K562 treated with DMSO at 1 percent for 12 hours (cell line): ENCODE data around the gene PILRA. TPM values are rescaled to one million over a fixed set of nuclear protein-coding genes. Genes with fewer than 3 reads are reported as not detected.

ENCODE experiments used
- total RNA-seq: library from RNA; unstranded; fragments of 300-600 nt; gene quantifications from 2 replicates; pipeline ENCODE4 v1.2.3, GENCODE V29; 2022; ENCODE audit not compliant: insufficient read depth

PILRA gene
- total RNA-seq = 1.5 and 3.7 TPM in 2 replicates

GRCh38 chr7:100373261-100373831 lies at the start of gene PILRA:
Gene PILRA (plus strand): TSS chr7:100373487. CDS start chr7:100373657, 170 bp downstream.

GRCh38 chr7:100358027-100358856 lies 15.0 kb upstream of the PILRA start, which contains the start of gene PILRB:
Gene PILRB (plus strand): TSS chr7:100358117. CDS start chr7:100358303, 186 bp downstream.

DNA sequence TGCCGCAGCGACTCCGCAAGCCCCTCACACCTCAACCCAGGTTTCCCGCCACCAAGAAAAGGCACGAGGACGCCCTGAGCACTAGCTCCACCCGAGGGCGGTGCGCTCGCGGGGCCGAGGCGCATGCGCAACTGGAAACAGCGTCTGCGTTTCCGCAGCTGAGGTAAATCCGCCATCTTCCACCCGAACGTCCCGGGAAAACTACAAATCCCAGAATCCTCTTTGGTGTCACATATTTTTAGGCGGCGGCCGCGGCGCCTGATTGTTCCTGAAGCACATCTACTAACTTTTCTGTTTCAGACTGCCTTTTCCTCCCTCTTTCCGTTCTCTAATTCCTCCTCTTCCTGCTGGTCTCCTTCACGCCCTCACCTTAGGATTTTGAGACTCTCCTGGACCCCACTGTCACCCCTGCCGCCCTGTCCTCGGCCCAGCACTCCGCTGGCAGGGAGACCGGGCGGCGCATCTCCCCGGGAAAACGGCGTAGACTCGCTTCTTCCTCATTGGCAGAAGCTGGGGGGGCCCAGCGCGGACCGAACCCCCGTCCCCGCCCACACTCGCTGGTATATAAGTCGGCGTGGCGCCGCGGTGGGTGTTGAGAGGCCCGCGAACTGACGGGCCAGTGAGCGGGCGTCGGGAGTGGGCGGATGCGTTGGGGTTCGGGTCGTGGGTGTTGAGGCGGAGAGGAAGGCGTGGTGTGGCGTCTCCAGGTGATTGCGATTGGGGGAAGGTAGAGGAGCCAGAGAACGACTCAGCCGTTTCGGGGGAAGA lies 55.1 kb downstream of the PILRA start, which contains the start of gene ZCWPW1:
TSS of gene ZCWPW1 (minus strand) at position 505 of the 768 bp plus-strand sequence. CDS start 8,054 bp downstream, outside the sequence.

GRCh38 chr7:100429637-100430492 lies 56.6 kb downstream of the PILRA start, which contains the start of gene MEPCE:
Gene MEPCE (plus strand): TSS chr7:100429831. CDS start chr7:100430019, 188 bp downstream.

Other genes starting within 250 kb of the PILRA start
- 4.0 and 6.1 TPM in 2 replicates for gene MBLAC1, start 246.5 kb upstream of the PILRA start, total RNA-seq
- 285 and 449 TPM in 2 replicates for gene LAMTOR4, start 224.6 kb upstream of the PILRA start, total RNA-seq
- gene TRAPPC14, start 214.8 kb upstream of the PILRA start, total RNA-seq = 36.9 and 43.3 TPM in 2 replicates
- 5.9 and 6.2 TPM in 2 replicates for gene GAL3ST4, start 204.9 kb upstream of the PILRA start, total RNA-seq
- 0.52 and 6.1 TPM in 2 replicates for gene GPC2, start 196.1 kb upstream of the PILRA start, total RNA-seq
- 3.4 and 9.1 TPM in 2 replicates for gene STAG3, start 195.6 kb upstream of the PILRA start, total RNA-seq
- not detected in 2 replicates for gene PVRIG, start 153.5 kb upstream of the PILRA start, total RNA-seq
- 3.3 and 5.8 TPM in 2 replicates for gene SPDYE3, start 65.8 kb upstream of the PILRA start, total RNA-seq
- gene PILRB, start 15.4 kb upstream of the PILRA start, total RNA-seq = 22.6 and 47.5 TPM in 2 replicates
- 2.3 and 7.2 TPM in 2 replicates for gene ZCWPW1, start 55.2 kb downstream of the PILRA start, total RNA-seq
- 61.3 and 85.4 TPM in 2 replicates for gene MEPCE, start 56.3 kb downstream of the PILRA start, total RNA-seq
- gene PPP1R35, start 63.0 kb downstream of the PILRA start, total RNA-seq = 84.0 and 131 TPM in 2 replicates
- gene SPACDR, start 90.8 kb downstream of the PILRA start, total RNA-seq = 2.1 TPM in 1 of 2 replicates, not detected in the other
- 141 and 148 TPM in 2 replicates for gene TSC22D4, start 105.7 kb downstream of the PILRA start, total RNA-seq
- 1.2 TPM in 2 replicates for gene NYAP1, start 110.4 kb downstream of the PILRA start, total RNA-seq
- gene AGFG2, start 165.7 kb downstream of the PILRA start, total RNA-seq = 16.6 and 18.5 TPM in 2 replicates
- gene SAP25, start 200.4 kb downstream of the PILRA start, total RNA-seq = 11.5 and 19.0 TPM in 2 replicates
- 67.0 and 99.9 TPM in 2 replicates for gene LRCH4, start 212.6 kb downstream of the PILRA start, total RNA-seq
- 1.3 and 2.5 TPM in 2 replicates for gene FBXO24, start 212.8 kb downstream of the PILRA start, total RNA-seq
- gene PCOLCE, start 228.9 kb downstream of the PILRA start, total RNA-seq = 14.4 and 24.9 TPM in 2 replicates
- 40.9 and 41.5 TPM in 2 replicates for gene MOSPD3, start 239.1 kb downstream of the PILRA start, total RNA-seq